Measurements from ENCODE around the gene ITPRIP. TPM values are rescaled to one million over a fixed set of nuclear protein-coding genes. Genes with fewer than 3 reads are reported as not detected.
A peak's percentile ranks its signal among the peaks of the same experiment; 100 is the strongest.

ITPRIP gene
- total RNA-seq, 1 donor from 2014 or later, result 14.7 TPM

DNA sequence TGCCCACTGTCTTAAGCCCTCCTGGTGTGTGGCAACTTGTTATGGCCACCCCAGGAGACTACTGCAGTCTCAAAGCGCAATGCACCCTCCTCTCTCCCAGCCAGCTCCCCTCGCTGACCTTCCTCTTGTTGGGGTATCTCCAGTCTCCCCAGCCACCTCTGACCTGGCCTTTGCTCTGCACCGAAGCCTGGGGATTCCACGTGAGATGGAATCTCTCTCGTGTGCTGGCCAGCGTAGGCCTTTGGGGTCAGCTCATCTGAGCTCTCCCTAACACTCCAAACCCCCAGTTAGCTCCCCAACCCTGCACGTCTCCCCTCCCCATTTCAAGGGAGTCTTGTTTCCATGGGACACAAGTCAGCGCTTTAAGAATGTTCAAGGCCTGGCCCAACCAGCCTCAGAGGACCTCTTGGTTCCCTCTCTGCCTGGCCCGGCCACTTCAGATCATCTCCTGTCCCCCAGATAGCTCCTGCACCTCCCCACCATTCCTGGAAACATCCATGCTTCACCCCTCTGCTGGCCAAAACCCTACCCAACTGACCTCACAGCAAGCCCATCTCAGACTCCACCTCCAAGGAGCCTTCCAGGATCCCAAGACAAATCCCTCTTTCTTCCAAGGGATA lies 11.2 kb downstream of the ITPRIP start:
- no peak for DNase-seq (ENCODE audit: low spot score)

DNA sequence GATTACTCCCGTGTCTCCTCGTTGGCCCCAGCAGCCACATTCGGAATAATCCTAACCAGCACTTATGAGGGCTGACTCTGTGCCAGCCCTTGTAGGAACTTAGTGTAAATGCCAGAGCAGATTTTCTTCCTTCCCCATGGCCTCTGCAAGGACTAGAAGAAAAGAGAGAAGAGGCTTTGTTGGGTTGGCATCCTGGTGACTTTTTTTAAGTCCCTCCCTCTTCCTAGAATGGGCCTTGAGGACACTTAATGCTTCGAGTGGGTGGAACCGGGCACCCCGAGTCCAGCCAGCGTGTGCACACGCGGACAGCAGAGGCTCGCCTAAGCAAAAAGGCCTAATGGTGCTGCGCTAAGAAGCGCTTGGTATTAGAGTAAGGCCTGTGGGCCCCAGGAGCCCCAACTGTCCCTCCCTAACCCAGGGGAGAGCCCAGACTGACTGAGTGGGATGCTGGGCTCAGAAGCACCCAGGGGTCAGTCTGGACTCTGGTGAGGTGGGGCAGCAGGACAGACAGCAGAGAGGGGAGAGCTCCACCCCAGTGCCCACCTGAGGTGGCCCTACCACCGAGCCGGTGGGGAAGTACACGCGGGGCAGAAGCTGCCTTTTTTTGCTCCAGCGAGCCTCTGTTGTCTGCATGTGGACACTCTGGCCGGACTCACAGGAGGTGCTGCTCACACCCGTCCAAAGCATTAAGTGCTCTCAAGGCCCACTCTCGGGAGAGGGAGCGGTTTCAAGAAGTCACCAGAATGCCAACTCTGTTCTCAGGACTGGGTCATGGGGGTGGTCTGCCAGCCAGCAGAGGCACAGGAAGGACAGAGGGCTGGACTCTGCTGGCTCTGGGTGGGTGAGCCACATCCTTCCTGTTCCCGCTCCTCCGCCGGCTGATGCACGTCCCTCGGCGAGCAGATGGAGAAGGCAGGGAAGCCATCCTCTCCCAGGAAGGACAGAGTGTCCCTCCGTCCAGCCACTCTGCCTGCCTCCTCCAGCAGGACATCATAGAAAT lies 12.5 kb downstream of the ITPRIP start:
- DNase-seq (ENCODE audit: low spot score), result peak; percentile 34

DNA sequence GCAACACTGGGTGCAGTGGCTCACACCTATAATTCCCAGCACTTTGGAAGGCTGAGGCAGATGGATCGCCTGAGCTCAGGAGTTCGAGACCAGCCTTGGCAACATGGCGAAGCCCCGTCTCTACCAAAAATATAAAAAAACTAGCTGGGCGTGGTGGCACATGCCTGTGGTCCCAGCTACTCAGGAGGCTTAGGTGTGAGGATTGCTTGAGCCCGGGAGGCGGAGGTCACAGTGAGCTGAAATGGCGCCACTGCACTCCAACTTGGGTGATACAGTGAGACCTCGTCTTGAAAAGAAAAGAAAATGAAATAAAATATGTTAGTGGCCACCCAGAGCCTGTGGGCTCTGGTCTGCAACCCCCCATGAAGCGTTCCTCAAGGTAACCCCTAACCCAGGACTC lies 13.3 kb downstream of the ITPRIP start:
- DNase-seq (ENCODE audit: low spot score), result no peak

DNA sequence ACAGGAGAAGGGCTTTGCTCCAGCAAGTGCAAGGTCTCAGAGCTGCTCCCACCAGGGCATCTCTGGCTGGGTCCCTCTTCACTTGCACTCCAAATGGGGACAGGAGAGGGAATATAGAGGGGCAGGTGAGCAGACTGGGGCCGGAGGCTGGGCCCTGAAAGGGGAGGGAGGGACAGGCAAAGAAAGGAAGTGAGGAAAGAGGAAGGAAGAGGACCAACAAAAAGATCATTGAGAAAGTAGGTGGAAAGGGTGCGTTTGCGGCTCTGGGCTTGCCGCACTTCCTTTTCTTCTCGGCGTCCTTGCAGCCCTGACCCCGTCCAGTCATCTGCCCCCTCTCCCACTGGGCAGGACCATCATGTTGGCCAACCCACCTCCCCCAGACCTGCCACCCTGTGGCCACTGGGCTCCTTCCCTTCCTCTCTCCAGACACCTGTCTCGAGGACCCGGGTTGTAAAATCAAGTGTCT lies 14.0 kb downstream of the ITPRIP start:
- DNase-seq (ENCODE audit: low spot score), result peak; percentile 23

DNA sequence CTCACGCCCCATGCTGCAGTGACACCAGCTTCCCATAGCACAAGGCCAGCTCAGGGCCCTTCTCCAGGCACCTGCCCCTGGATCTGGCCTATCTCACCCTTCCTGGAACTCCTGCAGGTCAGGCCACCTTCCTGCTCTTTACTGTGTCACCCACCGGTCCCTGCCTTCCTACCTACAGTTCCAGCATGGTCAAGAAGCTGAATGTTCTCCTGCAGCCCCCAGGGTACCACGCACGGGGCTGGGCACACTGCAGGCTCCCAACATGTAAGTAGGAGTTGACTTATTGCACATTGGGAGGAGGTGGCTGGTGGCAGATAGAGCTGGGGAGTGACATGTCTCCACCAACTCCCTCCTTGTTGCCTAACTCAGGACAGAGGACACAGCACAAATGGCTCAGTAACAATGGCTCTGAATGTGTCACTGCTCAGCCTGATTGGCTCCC lies 14.5 kb downstream of the ITPRIP start:
- DNase-seq (ENCODE audit: low spot score), result no peak

DNA sequence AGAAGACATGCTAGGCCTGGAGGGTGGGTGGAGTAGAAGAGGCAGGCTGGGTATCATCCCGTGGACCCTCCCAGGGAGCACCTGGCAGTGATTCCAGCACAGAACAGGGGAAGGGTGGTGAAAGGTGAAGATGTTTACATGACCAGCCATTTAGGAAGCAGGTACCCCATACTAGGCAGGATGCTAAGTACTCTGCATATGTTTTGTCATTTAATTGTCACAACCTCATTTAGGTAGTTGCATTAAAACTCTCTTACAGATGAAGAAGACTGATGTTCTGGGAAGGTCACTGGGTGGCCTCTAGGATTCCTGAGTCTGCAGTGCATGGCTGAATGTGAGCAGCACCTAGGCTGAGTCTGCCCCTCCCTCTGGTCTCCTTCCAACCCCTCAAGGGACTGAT lies 15.2 kb downstream of the ITPRIP start:
- DNase-seq (ENCODE audit: low spot score), result no peak

DNA sequence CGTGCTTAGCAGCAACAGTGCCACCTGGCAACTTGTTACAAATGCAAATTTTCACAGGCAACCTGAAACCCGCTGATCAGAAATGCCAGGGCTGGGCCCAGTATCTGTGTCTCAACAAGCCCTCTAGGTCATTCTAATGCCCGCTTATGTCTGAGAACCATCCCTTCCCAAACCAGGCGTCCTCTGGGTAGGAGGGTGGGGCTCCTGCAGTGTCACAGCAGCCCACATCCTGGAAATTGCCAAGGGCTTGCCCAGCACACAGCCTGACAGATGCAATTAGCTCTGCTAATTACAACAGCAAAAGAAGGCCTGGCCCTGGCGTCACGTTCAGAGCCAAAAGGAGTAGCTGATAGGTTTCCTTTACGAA lies 15.9 kb downstream of the ITPRIP start:
- DNase-seq (ENCODE audit: low spot score), result no peak

DNA sequence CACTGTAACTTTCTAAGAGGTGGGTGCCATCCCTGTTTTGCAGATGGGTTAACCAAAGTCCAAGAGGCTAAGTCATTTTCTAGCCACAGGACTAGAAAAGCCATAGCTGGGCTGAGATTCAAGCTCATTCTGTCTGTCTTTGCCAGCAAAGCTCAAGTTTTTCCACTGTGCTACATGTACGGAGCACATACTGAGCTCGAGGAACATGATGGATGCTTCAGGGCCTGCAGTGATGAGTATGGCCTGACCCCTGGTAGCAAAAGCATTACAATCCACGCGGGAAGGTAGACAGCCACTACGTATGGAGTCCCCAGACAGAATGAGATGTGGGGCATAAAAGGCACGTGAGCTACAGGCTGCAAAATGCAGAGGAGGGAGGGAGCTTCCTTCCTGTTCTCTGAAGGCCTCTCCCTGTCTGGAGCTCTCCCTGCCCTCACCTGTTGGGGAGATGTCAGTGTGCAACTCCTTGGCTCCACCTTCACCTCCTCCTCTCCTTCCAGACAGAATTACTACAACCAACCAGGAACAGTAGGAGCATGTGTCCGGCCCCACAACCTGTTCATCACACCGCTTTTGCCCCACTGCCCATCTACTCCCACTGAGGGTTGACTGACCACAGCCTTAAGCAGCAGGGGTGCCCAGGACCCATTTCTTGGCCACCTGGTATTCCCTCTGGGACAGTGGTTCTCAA lies 16.4 kb downstream of the ITPRIP start:
- no peak for DNase-seq (ENCODE audit: low spot score)

DNA sequence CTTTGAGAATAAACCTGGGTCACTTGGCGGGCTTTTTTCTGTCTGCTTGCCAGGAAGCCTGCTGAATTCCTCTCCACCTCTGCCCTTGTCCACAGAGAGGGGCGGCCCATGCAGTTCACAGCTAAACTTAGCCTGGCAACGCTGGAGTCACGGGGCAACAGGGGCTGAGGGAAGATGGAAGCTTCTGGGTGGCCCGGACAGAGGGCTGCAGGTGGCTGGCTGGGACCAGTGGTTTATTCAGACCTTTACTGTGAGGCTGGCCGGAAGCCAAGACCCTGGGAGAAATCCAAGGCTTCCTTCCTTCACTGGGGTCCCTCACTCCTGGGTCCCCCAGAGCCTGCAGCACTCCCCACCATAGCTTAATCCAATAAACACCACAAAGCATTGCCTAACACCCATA lies 17.0 kb downstream of the ITPRIP start:
- no peak for DNase-seq (ENCODE audit: low spot score)

DNA sequence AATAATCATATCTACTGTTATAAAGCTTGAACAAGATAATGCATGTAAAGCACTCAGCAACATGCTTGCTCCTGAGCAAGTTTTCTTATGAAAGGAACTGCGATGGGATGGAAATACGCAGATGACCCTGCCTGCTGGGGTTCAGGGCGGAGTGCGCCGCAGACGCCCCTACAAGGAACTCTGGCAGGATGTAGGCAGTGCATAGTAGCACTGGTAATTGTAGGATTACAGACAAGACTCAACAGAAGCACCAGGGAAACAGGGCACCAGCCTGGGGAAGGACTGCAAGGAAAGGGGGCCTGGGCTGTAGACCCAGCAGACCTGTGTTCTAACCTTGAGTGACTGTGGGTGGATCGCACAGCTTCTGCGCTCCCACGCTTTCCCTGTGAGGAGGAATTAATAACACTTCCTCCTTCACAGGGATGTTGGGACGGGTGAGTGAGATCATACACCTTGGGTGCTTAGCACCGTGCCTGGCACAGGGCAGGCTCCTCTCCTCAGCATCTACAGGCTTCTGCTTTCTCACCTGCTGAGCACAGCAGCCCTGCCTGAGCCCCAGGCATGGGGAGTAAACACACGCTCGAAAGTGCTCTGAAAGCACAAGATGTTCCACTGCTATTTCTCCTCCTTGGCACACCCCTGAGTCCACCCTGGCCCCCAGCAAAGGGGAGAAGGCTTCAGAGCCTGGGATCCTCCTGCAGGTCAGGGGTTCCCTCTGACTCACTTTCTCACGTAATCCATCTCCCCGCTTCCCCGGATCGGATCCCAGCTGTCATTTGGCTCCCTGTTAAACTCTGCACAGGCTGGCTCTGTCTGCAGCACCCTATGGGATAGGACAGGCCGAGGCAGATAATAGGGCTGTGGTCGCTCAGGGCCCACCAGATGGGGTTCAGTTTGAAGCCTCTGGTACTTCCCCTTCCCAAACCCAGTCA lies 19.2 kb downstream of the ITPRIP start:
- no peak for DNase-seq (ENCODE audit: low spot score)

DNA sequence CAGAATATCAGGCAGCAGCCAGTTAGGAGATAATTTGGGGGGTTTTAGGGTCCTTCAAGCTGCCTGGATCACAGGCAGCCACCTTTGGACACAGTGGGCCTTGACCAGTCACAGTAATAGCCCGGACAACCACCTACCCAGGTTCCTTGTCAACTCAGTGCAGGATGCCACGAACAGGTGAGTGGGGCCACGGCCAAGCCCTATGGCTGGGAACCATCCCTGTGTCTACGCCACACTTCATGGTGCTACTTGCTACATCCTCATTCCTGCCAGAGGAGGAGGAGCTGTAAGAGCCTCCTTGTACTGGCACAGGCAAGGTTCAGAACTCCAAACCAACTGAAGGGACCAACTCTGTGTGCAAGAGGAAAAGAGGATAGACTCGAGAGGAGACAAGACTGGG lies 19.9 kb downstream of the ITPRIP start:
- no peak for DNase-seq (ENCODE audit: low spot score)

DNA sequence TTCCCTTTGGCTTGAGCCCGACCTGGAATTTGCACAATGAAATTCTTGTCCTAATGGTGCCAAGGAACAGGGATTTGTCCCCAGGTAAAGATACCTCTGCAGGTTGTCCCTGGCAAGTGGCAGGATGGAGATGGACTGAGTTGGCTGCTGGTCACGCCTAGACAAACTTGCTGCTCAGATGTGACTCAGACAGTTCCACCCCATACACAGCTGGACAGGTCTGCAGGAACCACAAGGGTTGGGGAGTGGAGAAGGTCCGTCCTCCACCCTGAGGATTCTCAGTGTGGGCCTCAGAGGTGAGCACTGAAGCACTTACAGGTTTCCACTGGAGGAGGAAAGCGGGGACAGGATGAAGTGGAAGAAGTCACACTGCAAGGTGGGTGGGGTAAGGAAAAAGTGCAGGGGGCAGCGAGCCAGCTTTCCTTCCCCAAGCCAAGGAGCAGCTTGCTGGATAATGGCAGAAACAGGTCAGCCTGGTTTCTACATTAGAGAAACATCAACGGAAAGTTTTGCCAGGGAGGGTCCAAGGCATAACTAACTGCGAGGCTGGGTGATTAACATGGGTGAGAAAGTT lies 20.5 kb downstream of the ITPRIP start:
- DNase-seq (ENCODE audit: low spot score), result no peak

DNA sequence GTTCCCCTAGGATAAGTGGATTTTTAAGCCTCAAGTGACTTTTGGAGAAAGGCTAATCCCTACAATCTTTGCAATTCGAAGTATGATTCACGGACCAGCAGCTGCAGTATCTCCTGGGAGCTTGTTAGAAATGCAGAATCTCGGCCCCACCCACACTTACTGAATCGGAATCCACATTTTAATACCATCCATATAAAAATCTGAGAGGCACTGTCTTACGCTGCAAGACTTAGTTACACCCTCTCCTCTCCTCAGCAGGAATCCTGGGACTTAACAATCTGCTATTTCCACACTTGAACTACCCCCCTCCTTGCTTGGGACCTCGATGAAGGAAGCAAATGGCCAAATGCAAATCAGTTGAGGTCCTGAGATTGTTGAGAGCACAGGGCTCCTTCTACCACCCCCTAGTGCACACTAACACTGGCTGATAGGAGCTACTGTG lies 21.0 kb downstream of the ITPRIP start:
- peak; percentile 95 for DNase-seq (ENCODE audit: low spot score)

DNA sequence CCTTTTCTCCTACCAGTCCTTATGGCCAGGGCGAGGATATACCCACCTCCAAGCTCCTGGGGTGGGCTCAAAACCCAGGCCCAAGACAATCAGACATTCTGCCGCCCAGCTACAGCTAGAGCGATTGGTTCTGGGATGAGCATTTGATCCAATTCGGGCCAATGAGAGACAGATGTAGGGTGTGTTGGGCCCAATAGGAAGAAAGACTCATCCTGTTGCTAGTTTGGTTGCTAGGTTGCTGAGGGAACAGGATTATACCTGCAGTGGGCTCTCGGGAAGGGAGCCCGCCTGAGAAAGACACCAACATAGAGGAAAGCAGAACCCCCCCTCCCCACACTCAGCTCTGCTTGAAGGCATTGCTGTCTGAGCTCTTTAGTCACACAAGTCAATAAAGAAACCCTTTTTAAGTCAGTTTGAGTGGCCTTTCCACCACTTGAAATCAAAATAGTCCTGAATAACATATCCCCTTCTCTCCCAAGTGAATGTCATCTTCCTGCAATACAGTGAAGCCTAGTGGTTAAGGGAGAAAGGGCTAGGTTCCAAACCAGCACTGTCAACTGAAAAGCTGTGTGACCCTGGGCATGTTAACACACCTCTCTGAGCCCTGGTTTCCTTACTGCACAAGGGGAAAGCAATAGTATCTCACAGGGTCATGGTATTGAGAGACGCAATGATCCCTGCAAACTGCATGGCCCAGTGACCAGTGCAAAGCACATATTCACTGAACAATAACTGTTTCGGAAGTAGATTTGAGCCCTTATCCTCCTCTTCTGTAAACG lies 21.8 kb downstream of the ITPRIP start:
- DNase-seq (ENCODE audit: low spot score), result no peak

DNA sequence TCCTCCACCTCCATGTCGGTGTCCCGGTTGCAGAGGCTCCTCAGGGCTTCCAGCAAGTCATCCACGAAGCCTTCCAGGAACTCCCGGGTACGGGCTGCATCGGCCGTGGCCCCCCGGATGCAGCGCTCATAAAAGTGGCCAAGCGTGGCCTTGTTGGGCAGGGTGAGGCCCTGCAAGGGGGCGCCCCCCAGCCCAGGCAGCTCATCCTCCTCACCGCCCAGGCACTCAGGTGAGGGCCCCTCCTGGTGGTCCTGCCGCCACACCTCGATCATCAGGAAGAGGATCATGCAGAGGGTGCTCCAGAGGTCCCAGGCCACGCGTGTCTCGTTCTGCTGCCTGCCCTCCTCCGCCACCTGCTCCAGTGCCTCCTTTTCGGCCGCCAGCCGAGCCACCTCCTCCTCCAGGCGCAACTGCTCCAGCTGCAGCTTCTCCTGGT lies 22.8 kb downstream of the ITPRIP start:
- DNase-seq (ENCODE audit: low spot score), result no peak

DNA sequence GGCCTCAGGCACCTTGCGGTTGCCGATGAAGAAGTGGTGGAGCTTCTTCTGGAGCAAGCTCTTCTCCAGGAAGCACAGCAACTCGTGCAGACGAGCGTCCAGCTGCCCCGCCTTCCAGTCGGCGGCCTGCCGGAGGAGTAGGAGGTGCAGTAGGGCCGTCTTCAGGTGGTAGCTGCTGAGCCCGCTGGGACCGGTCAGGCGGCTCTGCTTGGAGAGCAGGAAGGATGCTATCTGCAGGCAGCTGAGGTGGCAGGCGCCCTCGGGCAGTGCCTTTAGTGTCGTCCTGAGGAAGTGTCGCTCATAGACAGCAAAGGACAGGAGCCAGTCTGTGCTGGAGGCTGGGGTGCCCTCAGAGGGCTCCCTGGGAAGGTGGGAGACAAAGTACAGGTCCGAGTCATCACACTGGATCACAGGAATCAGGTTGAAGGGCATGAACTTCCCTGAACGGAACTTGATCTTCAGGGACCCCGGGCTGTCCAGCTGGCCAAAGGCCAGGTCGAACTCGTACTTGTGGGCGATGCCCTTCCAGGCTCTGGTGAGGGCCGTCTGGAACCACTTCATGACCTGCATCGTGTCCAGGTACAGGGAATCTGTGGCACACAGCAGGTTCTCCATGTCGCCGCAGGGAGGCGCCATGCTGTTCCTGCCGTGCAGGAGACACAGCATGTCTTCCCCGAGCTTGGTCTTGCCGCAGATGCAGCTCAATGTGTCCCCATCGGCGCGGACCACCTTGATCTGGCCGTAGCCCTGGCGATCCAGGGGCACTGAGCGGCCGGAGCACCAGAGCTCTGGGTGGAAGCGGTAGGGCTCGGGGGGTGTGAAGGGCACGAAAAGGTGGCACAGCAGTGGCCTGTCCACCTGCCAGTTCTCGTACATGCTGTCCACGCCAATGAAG lies 23.4 kb downstream of the ITPRIP start:
- no peak for DNase-seq (ENCODE audit: low spot score)

DNA sequence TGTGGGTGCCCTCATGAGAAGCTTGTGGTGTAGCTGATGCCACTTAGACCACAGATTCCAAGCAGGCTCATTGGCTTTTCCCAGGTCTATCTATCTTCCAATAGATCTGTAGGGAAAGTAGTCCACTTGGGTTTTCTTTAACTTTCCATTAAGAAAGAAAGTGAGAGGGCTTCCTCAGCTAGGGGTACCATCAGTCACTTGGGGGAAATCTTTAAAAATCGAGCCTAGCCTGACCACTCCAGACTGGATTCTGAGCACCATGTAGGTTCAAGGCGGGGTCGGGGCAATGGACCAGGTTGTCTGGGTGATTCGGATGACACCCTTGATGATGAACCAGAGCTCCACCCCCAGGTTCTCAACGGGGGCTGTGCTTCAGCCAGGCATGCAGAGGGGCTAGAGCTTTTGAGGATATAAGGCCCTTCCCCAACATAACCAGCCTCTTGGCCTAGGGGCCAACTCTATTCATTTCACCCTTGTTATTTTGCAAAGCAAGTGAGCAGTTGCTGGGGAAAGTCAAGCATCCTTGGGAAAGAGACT lies 27.0 kb downstream of the ITPRIP start:
- DNase-seq (ENCODE audit: low spot score), result no peak

Data from umbilical cord (tissue), 2 donors.